A549 treated with CORT108297 at 1 μM for 4 hours (cell line): ENCODE data around the gene MLYCD. TPM values are rescaled to one million over a fixed set of nuclear protein-coding genes. Genes with fewer than 3 reads are reported as not detected.

ENCODE experiments used
- total RNA-seq: library from RNA; stranded (reverse); fragments of 200-300 nt; extraction: Qiagen RNA extraction; gene quantifications from 5 replicates; pipeline ENCODE4 v1.2.3, GENCODE V29; 2022

The MLYCD gene
- total RNA-seq = 1.3 to 2.6 TPM (median 2.0 TPM) in 5 replicates

GRCh38 chr16:83898463-83899271 lies at the start of gene MLYCD:
TSS of gene MLYCD (plus strand) at chr16:83899115. CDS start at chr16:83899145, 30 bp downstream.

GRCh38 chr16:83952940-83953795 lies 54.3 kb downstream of the MLYCD start, which contains the start of gene OSGIN1:
TSS of gene OSGIN1 (plus strand) at chr16:83953240. CDS start at chr16:83957672, 4,432 bp downstream.

DNA sequence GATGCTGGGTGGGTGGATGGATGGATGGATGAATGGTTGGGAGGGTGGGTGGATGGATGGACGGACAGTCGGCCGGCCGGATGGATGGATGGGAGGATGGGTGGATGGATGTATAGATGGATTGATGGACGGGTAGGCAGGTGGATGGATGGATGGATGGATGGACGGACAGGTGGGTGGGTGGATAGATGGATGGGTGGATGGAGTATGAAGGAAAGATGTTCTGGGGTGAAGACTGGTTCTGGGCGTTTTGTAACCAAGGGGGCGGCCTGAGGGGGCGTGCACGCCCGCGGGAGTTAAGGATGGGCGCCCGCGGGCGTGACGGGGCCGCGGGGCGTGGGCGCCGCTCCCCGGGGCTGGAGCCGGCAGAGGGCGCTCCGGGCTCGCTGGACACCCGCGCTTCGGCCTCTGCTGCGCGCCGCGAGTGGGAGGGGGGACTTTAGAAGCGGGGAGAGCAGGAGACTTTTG lies 69.0 kb downstream of the MLYCD start, which contains the start of gene NECAB2:
Gene NECAB2 (plus strand): TSS at position 407 of the 468 bp plus-strand sequence. CDS start 405 bp downstream, outside the sequence.

Other genes with a start within 250 kb of the MLYCD start
- 142 to 204 TPM (median 185 TPM) in 5 replicates for gene HSBP1, start 91.1 kb upstream of the MLYCD start, total RNA-seq
- 24.7 to 57.0 TPM (median 29.9 TPM) in 5 replicates for gene OSGIN1, start 54.1 kb downstream of the MLYCD start, total RNA-seq
- gene NECAB2, start 69.1 kb downstream of the MLYCD start, total RNA-seq = 2.1 to 4.1 TPM (median 2.8 TPM) in 5 replicates
- gene SLC38A8, start 143.7 kb downstream of the MLYCD start, total RNA-seq = not detected in 5 replicates
- 41.7 to 49.1 TPM (median 45.3 TPM) in 5 replicates for gene MBTPS1, start 217.8 kb downstream of the MLYCD start, total RNA-seq
- gene HSDL1, start 246.1 kb downstream of the MLYCD start, total RNA-seq = 18.1 to 19.6 TPM (median 19.4 TPM) in 5 replicates
- 0.14 to 0.60 TPM (median 0.20 TPM) in 5 replicates for gene DNAAF1, start 246.2 kb downstream of the MLYCD start, total RNA-seq